ENCODE data around the gene DLG2. TPM values are rescaled to one million over a fixed set of nuclear protein-coding genes. Genes with fewer than 3 reads are reported as not detected.

The DLG2 gene
- total and polyA plus RNA-seq, 9 of the 15 experiments (the other 6 are each of a cell fraction or from before 2014, with no cell fraction given) = 0.52 to 1.6 (median 0.95) TPM

DNA sequence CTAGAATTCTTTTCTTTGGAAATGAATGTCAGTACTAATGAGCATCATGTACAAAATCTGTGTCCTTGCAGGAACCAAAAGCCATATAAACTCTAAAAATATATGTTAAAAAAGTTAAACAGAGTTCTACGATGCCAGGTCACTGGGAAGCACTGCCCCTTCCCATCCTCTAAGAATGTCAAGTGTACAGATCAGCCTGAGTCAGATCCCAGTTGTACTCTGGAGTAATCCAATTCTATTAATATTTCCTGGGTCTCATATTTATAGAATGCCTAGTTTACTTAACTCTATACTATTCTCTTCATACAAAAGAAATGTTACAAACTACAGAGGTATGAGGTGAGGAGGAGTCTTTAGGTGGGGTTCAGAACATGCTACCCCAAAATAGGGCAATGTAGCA is 460.1 kb downstream of the DLG2 start (continued):
- TF ChIP-seq ZNF639 (CRISPR knock-in tag; conservative IDR thresholded peaks at IDR 0.05 in 1 of 2, IDR thresholded peaks at IDR 0.05 in 1 of 2) (no peak), SMAD3 (CRISPR knock-in tag; conservative IDR thresholded peaks at IDR 0.05) (no peak)

GRCh38 chr11:85165819-85166218 is 461.3 kb downstream of the DLG2 start:
- in situ Hi-C loops (cut with MboI) (no loop called here), intact Hi-C loops (cut with micrococcal nuclease) (no loop called here)
- no peak overlapping the region for H3K4me2 ChIP-seq (ENCODE audit: insufficient read depth, low read length)
- DNase-seq (ENCODE audit: extremely low read depth in 1 of 4, low spot score in 3 of 4) (no peak), ATAC-seq (no peak), FAIRE-seq (no peak)
- H3K36me3 ChIP-seq (ENCODE audit: control insufficient read depth, insufficient read depth, low read length) = no peaks in the 10 kb centered on the region
- 0% methylated on average over 2 of the region's 2 CpGs for WGBS (ENCODE audit: insufficient coverage, low coverage, missing lambda C conversion rate)
- no peak for TF ChIP-seq ZNF785 (CRISPR knock-in tag; IDR thresholded peaks at IDR 0.05)
- no peak for TF ChIP-seq ZBTB1 (CRISPR knock-in tag; IDR thresholded peaks at IDR 0.05; ENCODE audit: borderline replicate concordance, low read depth)
- H3K79me2 ChIP-seq (ENCODE audit: control insufficient read depth, insufficient read depth, low read length) = no peaks in the 10 kb centered on the region
- no peaks in the 10 kb centered on the region for H4K20me1 ChIP-seq (replicated peaks; ENCODE audit: control insufficient read depth, insufficient read depth, low read length)
- H3K9me3 ChIP-seq (replicated peaks; ENCODE audit: control insufficient read depth, insufficient read depth, low read depth, low read length) = no peaks in the 10 kb centered on the region
- no TSS peak for BruUV-seq (replicated peaks)
- ChIA-PET POLR2A (no interaction called here), CTCF (ENCODE audit: low intra/inter-chr PET ratio) (no interaction called here)
- no peaks in the 10 kb centered on the region for H3K27me3 ChIP-seq (ENCODE audit: control insufficient read depth in 2 of 2, insufficient read depth in 2 of 2, low read length in 2 of 2)
- H3K9ac ChIP-seq (ENCODE audit: insufficient read depth in 1 of 2, low read depth in 2 of 2, low read length in 2 of 2) = no peak overlapping the region
- no peak overlapping the region for H3K27ac ChIP-seq (ENCODE audit: extremely low read depth, low read depth, low read length)
- H3K4me1 ChIP-seq (replicated peaks in 1 of 2; ENCODE audit: control insufficient read depth in 2 of 2, insufficient read depth in 2 of 2, low read length in 2 of 2) = no peaks in the 10 kb centered on the region
- no peaks in the 10 kb centered on the region for H3K9me1 ChIP-seq (ENCODE audit: control insufficient read depth, insufficient read depth, low read length)
- no peak overlapping the region for H3K4me3 ChIP-seq
- H2AFZ ChIP-seq (ENCODE audit: low read depth, low read length) = no peak overlapping the region

Data from K562 (cell line).